ENCODE measurements around the gene FAM20A.

DNA sequence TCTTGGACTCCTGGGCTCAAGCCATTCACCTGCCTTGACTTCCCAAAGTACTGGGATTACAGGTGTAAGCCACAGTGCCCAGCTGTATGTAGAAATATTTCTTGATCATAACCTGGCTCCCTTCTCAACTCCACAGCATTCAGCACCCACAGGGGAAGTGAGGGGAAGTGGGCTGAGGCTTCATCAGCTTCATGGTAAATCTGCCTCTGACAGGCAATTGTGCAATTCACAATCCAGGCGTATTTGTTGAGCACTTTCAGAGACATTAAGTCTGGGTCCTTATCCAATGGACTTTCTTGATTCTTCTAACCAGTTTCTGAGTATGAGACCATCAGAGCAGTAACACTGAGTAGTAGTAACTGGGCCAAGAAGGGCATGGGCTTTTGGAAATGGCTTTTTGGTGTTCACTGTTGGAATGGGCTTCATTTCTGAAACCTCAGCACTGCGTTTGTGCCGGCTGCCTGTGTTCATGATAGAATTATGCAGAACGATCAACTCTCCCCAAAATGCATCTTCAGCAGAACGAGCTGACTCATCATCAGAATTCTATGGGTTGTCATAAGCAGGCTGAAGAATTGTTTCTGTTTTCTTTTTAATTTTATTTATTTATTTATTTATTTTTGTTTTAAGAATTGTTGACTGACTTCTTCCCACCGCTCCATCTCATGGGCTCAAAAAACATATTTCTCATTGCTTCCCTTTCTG, 28.9 kb downstream of the FAM20A start:
- no peak for TF ChIP-seq ZBTB1 (CRISPR knock-in tag; IDR thresholded peaks at IDR 0.05; ENCODE audit: borderline replicate concordance, low read depth)
- TF ChIP-seq CREM (IDR thresholded peaks at IDR 0.05; ENCODE audit: low read depth) = no peak
- no peak for TF ChIP-seq SIX5 (IDR thresholded peaks at IDR 0.05; ENCODE audit: borderline replicate concordance in 1 of 2, insufficient read depth in 1 of 2, low read depth in 1 of 2, low read length in 2 of 2)
- TF ChIP-seq ZNF354B (CRISPR knock-in tag; IDR thresholded peaks at IDR 0.05) = no peak
- TF ChIP-seq, protein P1, sequence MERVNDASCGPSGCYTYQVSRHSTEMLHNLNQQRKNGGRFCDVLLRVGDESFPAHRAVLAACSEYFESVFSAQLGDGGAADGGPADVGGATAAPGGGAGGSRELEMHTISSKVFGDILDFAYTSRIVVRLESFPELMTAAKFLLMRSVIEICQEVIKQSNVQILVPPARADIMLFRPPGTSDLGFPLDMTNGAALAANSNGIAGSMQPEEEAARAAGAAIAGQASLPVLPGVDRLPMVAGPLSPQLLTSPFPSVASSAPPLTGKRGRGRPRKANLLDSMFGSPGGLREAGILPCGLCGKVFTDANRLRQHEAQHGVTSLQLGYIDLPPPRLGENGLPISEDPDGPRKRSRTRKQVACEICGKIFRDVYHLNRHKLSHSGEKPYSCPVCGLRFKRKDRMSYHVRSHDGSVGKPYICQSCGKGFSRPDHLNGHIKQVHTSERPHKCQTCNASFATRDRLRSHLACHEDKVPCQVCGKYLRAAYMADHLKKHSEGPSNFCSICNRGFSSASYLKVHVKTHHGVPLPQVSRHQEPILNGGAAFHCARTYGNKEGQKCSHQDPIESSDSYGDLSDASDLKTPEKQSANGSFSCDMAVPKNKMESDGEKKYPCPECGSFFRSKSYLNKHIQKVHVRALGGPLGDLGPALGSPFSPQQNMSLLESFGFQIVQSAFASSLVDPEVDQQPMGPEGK (CRISPR knock-in tag; IDR thresholded peaks at IDR 0.05; ENCODE audit: borderline replicate concordance) = no peak
- TF ChIP-seq, protein P2, sequence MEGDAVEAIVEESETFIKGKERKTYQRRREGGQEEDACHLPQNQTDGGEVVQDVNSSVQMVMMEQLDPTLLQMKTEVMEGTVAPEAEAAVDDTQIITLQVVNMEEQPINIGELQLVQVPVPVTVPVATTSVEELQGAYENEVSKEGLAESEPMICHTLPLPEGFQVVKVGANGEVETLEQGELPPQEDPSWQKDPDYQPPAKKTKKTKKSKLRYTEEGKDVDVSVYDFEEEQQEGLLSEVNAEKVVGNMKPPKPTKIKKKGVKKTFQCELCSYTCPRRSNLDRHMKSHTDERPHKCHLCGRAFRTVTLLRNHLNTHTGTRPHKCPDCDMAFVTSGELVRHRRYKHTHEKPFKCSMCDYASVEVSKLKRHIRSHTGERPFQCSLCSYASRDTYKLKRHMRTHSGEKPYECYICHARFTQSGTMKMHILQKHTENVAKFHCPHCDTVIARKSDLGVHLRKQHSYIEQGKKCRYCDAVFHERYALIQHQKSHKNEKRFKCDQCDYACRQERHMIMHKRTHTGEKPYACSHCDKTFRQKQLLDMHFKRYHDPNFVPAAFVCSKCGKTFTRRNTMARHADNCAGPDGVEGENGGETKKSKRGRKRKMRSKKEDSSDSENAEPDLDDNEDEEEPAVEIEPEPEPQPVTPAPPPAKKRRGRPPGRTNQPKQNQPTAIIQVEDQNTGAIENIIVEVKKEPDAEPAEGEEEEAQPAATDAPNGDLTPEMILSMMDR (IDR thresholded peaks at IDR 0.05 in 2 of 3, conservative IDR thresholded peaks at IDR 0.05 in 1 of 3; ENCODE audit: insufficient read depth in 2 of 3, low read depth in 1 of 3, low read length in 3 of 3) = no peak
- TF ChIP-seq EGR1 (conservative IDR thresholded peaks at IDR 0.05) = no peak
- TF ChIP-seq, protein P3, sequence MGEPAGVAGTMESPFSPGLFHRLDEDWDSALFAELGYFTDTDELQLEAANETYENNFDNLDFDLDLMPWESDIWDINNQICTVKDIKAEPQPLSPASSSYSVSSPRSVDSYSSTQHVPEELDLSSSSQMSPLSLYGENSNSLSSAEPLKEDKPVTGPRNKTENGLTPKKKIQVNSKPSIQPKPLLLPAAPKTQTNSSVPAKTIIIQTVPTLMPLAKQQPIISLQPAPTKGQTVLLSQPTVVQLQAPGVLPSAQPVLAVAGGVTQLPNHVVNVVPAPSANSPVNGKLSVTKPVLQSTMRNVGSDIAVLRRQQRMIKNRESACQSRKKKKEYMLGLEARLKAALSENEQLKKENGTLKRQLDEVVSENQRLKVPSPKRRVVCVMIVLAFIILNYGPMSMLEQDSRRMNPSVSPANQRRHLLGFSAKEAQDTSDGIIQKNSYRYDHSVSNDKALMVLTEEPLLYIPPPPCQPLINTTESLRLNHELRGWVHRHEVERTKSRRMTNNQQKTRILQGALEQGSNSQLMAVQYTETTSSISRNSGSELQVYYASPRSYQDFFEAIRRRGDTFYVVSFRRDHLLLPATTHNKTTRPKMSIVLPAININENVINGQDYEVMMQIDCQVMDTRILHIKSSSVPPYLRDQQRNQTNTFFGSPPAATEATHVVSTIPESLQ (CRISPR knock-in tag; IDR thresholded peaks at IDR 0.05) = no peak
- TF ChIP-seq ZNF24 (IDR thresholded peaks at IDR 0.05) = no peak
- no peak for TF ChIP-seq FIP1L1 (IDR thresholded peaks at IDR 0.05; ENCODE audit: low read depth, low read length, poor library complexity, severe bottlenecking)
- no peak for TF ChIP-seq ZNF695 (CRISPR knock-in tag; IDR thresholded peaks at IDR 0.05)
- no peak for TF ChIP-seq HNRNPUL1 (IDR thresholded peaks at IDR 0.05; ENCODE audit: low read length)
- TF ChIP-seq EP300 (IDR thresholded peaks at IDR 0.05; ENCODE audit: low read length) = no peak

Measured in K562 (cell line).